Measurements from ENCODE around the gene OSGEP.

The OSGEP gene

DNA sequence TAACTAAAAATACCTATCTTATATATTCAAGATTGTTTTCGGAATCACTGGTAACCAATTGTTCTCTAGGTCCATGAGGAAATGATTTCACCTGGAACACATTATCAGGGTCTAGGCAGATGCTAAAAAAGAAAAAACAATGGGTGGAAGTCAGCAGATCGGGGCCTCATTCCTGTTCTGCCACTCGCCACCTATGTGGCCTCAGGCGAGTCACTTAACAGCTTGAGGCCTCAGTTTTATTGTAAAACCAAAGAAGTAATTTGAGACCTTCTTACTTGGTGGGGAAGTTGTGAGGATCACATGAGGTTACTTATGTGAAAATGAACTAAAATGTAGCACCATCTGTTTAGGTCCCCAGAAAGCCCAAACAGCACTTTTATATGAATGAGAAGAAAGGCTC is 44.5 kb upstream of the OSGEP start:
- no peak overlapping the region for H2BK120ac ChIP-seq (ENCODE audit: low read depth, low read length)
- H3K9ac ChIP-seq (ENCODE audit: low read length), result no peak overlapping the region
- H4K8ac ChIP-seq (ENCODE audit: low read length), result no peak overlapping the region
- no peaks in the 10 kb centered on the region for H3K36me3 ChIP-seq (ENCODE audit: control insufficient read depth in 1 of 2, insufficient read depth in 2 of 2, low read depth in 1 of 2, low read length in 2 of 2)
- no peak overlapping the region for H2BK5ac ChIP-seq (ENCODE audit: low read depth, low read length, poor library complexity, severe bottlenecking)
- no peak overlapping the region for H3K27ac ChIP-seq (ENCODE audit: low read length, poor library complexity, severe bottlenecking)
- no peak overlapping the region for H2AK5ac ChIP-seq (ENCODE audit: low read length, severe bottlenecking)
- no peak overlapping the region for H4K91ac ChIP-seq (ENCODE audit: low read length)
- no peak overlapping the region for H3K18ac ChIP-seq (ENCODE audit: low read depth in 1 of 2, low read length in 2 of 2)
- no peaks in the 10 kb centered on the region for H3K4me1 ChIP-seq (ENCODE audit: control insufficient read depth, insufficient read depth, low read depth, low read length)
- H3K23ac ChIP-seq (ENCODE audit: low read length in 2 of 2), result no peak overlapping the region
- H2AFZ ChIP-seq (ENCODE audit: low read depth, low read length), result no peak overlapping the region
- H3K4me2 ChIP-seq (ENCODE audit: low read length, poor library complexity, severe bottlenecking), result no peak overlapping the region
- H3K9me3 ChIP-seq (ENCODE audit: control insufficient read depth, low read length), result no peaks in the 10 kb centered on the region
- H3K14ac ChIP-seq (ENCODE audit: low read length in 2 of 2), result no peak overlapping the region
- WGBS, result 90% methylated on average over 4 of the region's 4 CpGs
- no peak overlapping the region for H2BK12ac ChIP-seq (ENCODE audit: low read length in 2 of 2)
- H3K4ac ChIP-seq (ENCODE audit: low read depth in 1 of 2, low read length in 2 of 2), result no peak overlapping the region
- no peaks in the 10 kb centered on the region for H3K27me3 ChIP-seq (ENCODE audit: control insufficient read depth in 1 of 2, insufficient read depth in 1 of 2, low read length in 2 of 2)
- H3K4me3 ChIP-seq (ENCODE audit: insufficient read depth in 1 of 2, low read depth in 1 of 2, low read length in 2 of 2), result no peak overlapping the region
- DNase-seq, result no peak
- H2BK15ac ChIP-seq (ENCODE audit: low read depth, poor library complexity, severe bottlenecking), result no peak overlapping the region
- H3K79me1 ChIP-seq (replicated peaks; ENCODE audit: low read length, poor library complexity, severe bottlenecking), result no peaks in the 10 kb centered on the region

DNA sequence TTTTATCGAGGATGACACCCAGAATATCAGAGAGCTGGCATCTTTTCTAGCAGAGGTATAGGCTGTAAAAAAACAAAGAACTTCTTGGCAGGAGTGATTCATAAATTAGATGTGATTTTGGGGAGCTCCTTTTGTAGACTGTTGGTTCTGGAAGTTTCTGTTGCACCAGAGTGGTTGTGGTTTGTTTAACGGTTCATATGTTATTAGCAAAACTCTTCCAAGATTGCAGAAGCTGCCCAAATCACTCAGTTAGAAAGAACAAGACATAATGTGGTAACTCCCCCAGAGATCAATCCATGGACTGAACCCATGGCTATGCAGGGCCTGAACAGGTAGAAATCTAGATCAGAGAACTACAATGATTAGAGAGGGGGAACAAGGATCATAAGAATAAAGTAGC is 44.0 kb upstream of the OSGEP start:
- H2AFZ ChIP-seq (ENCODE audit: low read depth, low read length), result no peak overlapping the region
- no peaks in the 10 kb centered on the region for H3K36me3 ChIP-seq (ENCODE audit: control insufficient read depth in 1 of 2, insufficient read depth in 2 of 2, low read depth in 1 of 2, low read length in 2 of 2)
- no peak overlapping the region for H3K4ac ChIP-seq (ENCODE audit: low read depth in 1 of 2, low read length in 2 of 2)
- no peaks in the 10 kb centered on the region for H3K9me3 ChIP-seq (ENCODE audit: control insufficient read depth, low read length)
- no peak overlapping the region for H2BK15ac ChIP-seq (ENCODE audit: low read depth, poor library complexity, severe bottlenecking)
- H3K79me1 ChIP-seq (replicated peaks; ENCODE audit: low read length, poor library complexity, severe bottlenecking), result no peaks in the 10 kb centered on the region
- 87% methylated on average over 2 of the region's 2 CpGs for WGBS
- no peaks in the 10 kb centered on the region for H3K4me1 ChIP-seq (ENCODE audit: control insufficient read depth, insufficient read depth, low read depth, low read length)
- H2BK12ac ChIP-seq (ENCODE audit: low read length in 2 of 2), result no peak overlapping the region
- no peak overlapping the region for H3K4me3 ChIP-seq (ENCODE audit: insufficient read depth in 1 of 2, low read depth in 1 of 2, low read length in 2 of 2)
- H3K27me3 ChIP-seq (ENCODE audit: control insufficient read depth in 1 of 2, insufficient read depth in 1 of 2, low read length in 2 of 2), result no peaks in the 10 kb centered on the region
- H3K4me2 ChIP-seq (ENCODE audit: low read length, poor library complexity, severe bottlenecking), result no peak overlapping the region
- H3K18ac ChIP-seq (ENCODE audit: low read depth in 1 of 2, low read length in 2 of 2), result no peak overlapping the region
- no peak overlapping the region for H4K91ac ChIP-seq (ENCODE audit: low read length)
- H4K8ac ChIP-seq (ENCODE audit: low read length), result no peak overlapping the region
- no peak overlapping the region for H2BK5ac ChIP-seq (ENCODE audit: low read depth, low read length, poor library complexity, severe bottlenecking)
- no peak overlapping the region for H3K9ac ChIP-seq (ENCODE audit: low read length)
- H3K23ac ChIP-seq (ENCODE audit: low read length in 2 of 2), result no peak overlapping the region
- H3K14ac ChIP-seq (ENCODE audit: low read length in 2 of 2), result no peak overlapping the region
- no peak overlapping the region for H2AK5ac ChIP-seq (ENCODE audit: low read length, severe bottlenecking)
- DNase-seq, result no peak
- H2BK120ac ChIP-seq (ENCODE audit: low read depth, low read length), result no peak overlapping the region
- H3K27ac ChIP-seq (ENCODE audit: low read length, poor library complexity, severe bottlenecking), result no peak overlapping the region

DNA sequence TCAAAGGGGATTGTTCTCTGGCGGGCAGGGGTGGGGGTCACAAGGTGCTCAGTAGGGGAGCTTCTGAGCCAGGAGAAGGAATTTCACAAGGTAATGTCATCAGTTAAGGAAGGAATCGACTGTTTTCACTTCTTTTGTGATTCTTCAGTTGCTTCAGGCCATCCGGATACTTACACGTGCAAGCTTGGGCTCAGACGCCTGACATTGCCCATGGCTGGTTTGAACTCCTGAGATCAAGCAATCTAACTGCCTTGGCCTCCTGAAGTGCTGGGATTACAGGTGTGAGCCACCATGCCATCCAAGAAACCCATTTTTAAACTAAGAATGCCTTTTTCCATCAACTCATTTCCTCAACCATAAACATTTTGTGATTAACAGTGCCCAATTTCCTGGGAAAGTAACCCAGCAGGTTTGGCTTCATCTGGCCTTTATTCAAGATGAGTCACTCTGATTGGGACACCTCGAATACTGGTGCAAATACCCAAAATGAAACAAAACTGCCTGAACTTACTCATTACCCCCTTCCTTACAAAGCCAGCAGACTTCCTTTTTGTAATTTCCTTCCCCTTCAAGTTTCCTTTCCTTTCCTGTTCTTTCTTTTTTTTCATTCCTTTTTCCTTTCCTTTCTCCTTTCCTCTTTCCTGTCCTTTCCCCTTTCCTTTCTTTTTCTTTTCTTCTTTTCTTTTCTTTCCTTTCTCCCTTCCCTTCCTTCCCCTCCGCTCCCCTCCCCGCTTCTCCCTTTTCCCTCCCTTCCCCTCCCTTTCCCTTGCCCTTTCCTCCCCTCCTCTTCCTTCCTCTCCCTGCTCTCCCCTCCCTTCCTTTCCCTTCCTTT is 40.5 kb upstream of the OSGEP start:
- H2AFZ ChIP-seq (ENCODE audit: low read depth, low read length), result no peak overlapping the region
- no peak for DNase-seq
- no peak overlapping the region for H3K9ac ChIP-seq (ENCODE audit: low read length)
- no peak overlapping the region for H3K4ac ChIP-seq (ENCODE audit: low read depth in 1 of 2, low read length in 2 of 2)
- H4K91ac ChIP-seq (ENCODE audit: low read length), result no peak overlapping the region
- H2AK5ac ChIP-seq (ENCODE audit: low read length, severe bottlenecking), result no peak overlapping the region
- H2BK120ac ChIP-seq (ENCODE audit: low read depth, low read length), result no peak overlapping the region
- H2BK12ac ChIP-seq (ENCODE audit: low read length in 2 of 2), result no peak overlapping the region
- no peak overlapping the region for H4K8ac ChIP-seq (ENCODE audit: low read length)
- no peak overlapping the region for H2BK15ac ChIP-seq (ENCODE audit: low read depth, poor library complexity, severe bottlenecking)
- peaks cover 0 to 8% of the 10 kb centered on the region in 2 experiments for H3K27me3 ChIP-seq (ENCODE audit: control insufficient read depth in 1 of 2, insufficient read depth in 1 of 2, low read length in 2 of 2)
- 78% methylated on average over 8 of the region's 8 CpGs for WGBS
- no peaks in the 10 kb centered on the region for H3K36me3 ChIP-seq (ENCODE audit: control insufficient read depth in 1 of 2, insufficient read depth in 2 of 2, low read depth in 1 of 2, low read length in 2 of 2)
- H2BK5ac ChIP-seq (ENCODE audit: low read depth, low read length, poor library complexity, severe bottlenecking), result no peak overlapping the region
- H3K4me2 ChIP-seq (ENCODE audit: low read length, poor library complexity, severe bottlenecking), result no peak overlapping the region
- no peaks in the 10 kb centered on the region for H3K4me1 ChIP-seq (ENCODE audit: control insufficient read depth, insufficient read depth, low read depth, low read length)
- H3K4me3 ChIP-seq (ENCODE audit: insufficient read depth in 1 of 2, low read depth in 1 of 2, low read length in 2 of 2), result no peak overlapping the region
- H3K79me1 ChIP-seq (replicated peaks; ENCODE audit: low read length, poor library complexity, severe bottlenecking), result no peaks in the 10 kb centered on the region
- no peak overlapping the region for H3K27ac ChIP-seq (ENCODE audit: low read length, poor library complexity, severe bottlenecking)
- H3K18ac ChIP-seq (ENCODE audit: low read depth in 1 of 2, low read length in 2 of 2), result no peak overlapping the region
- H3K9me3 ChIP-seq (ENCODE audit: control insufficient read depth, low read length), result no peaks in the 10 kb centered on the region
- no peak overlapping the region for H3K23ac ChIP-seq (ENCODE audit: low read length in 2 of 2)
- H3K14ac ChIP-seq (ENCODE audit: low read length in 2 of 2), result no peak overlapping the region

DNA sequence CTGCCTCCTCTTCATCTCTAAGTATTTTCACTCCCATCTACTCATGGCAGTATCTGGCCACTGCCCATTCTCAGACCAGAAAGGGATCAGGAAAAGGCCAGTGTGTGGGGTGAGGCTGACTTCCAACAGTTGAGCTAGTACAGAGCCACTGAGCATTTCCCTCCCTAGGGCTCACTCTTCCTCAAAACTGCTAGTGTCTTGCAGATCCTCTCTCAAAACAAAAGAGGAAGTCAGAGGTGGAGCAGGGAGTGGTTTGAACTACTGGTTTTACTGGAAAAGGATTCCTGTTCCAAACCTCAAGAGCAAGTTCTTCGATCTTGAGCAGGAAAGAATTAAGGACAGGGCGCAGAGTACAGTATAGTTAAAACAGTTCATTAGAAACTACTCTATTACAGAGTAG is 39.0 kb upstream of the OSGEP start:
- no peak overlapping the region for H2AFZ ChIP-seq (ENCODE audit: low read depth, low read length)
- H3K4me2 ChIP-seq (ENCODE audit: low read length, poor library complexity, severe bottlenecking), result no peak overlapping the region
- no peaks in the 10 kb centered on the region for H3K36me3 ChIP-seq (ENCODE audit: control insufficient read depth in 1 of 2, insufficient read depth in 2 of 2, low read depth in 1 of 2, low read length in 2 of 2)
- H4K91ac ChIP-seq (ENCODE audit: low read length), result no peak overlapping the region
- no peak overlapping the region for H2BK15ac ChIP-seq (ENCODE audit: low read depth, poor library complexity, severe bottlenecking)
- H3K4me1 ChIP-seq (ENCODE audit: control insufficient read depth, insufficient read depth, low read depth, low read length), result no peaks in the 10 kb centered on the region
- no CpG with 5 or more reads among the region's 2 CpGs for WGBS
- no peaks in the 10 kb centered on the region for H3K9me3 ChIP-seq (ENCODE audit: control insufficient read depth, low read length)
- H2BK5ac ChIP-seq (ENCODE audit: low read depth, low read length, poor library complexity, severe bottlenecking), result no peak overlapping the region
- H3K79me1 ChIP-seq (replicated peaks; ENCODE audit: low read length, poor library complexity, severe bottlenecking), result no peaks in the 10 kb centered on the region
- no peak overlapping the region for H3K23ac ChIP-seq (ENCODE audit: low read length in 2 of 2)
- H3K4me3 ChIP-seq (ENCODE audit: insufficient read depth in 1 of 2, low read depth in 1 of 2, low read length in 2 of 2), result no peak overlapping the region
- H3K27ac ChIP-seq (ENCODE audit: low read length, poor library complexity, severe bottlenecking), result no peak overlapping the region
- H4K8ac ChIP-seq (ENCODE audit: low read length), result no peak overlapping the region
- H3K14ac ChIP-seq (ENCODE audit: low read length in 2 of 2), result no peak overlapping the region
- H3K27me3 ChIP-seq (ENCODE audit: control insufficient read depth in 1 of 2, insufficient read depth in 1 of 2, low read length in 2 of 2), result peaks cover 0 to 15% of the 10 kb centered on the region in 2 experiments
- H3K18ac ChIP-seq (ENCODE audit: low read depth in 1 of 2, low read length in 2 of 2), result no peak overlapping the region
- no peak overlapping the region for H2BK120ac ChIP-seq (ENCODE audit: low read depth, low read length)
- DNase-seq, result no peak
- H2BK12ac ChIP-seq (ENCODE audit: low read length in 2 of 2), result no peak overlapping the region
- no peak overlapping the region for H2AK5ac ChIP-seq (ENCODE audit: low read length, severe bottlenecking)
- H3K4ac ChIP-seq (ENCODE audit: low read depth in 1 of 2, low read length in 2 of 2), result no peak overlapping the region
- H3K9ac ChIP-seq (ENCODE audit: low read length), result no peak overlapping the region
